HL-60 (cell line): ENCODE results near the gene AGBL2.

Experiments
- GABPA ChIP-seq: IDR thresholded peaks from 2 replicates; pipeline ENCODE4 v1.6.1; 2012; ENCODE audit warnings: low read depth
- POLR2AphosphoS5 ChIP-seq: IDR thresholded peaks from 2 replicates; pipeline ENCODE4 v1.6.1; 2012; ENCODE audit warnings: low read depth
- REST ChIP-seq: IDR thresholded peaks from 2 replicates; pipeline ENCODE4 v1.6.1; 2012; ENCODE audit warnings: low read depth; ENCODE audit not compliant: insufficient replicate concordance
- TF ChIP-seq, protein P1 (sequence below): IDR thresholded peaks from one replicate; pipeline ENCODE4 v1.5.1; 2011; ENCODE audit warnings: low read length, control low read depth, inconsistent platforms; ENCODE audit not compliant: insufficient read depth

GRCh38 chr11:47711225-47711624 lies 3.9 kb downstream of the AGBL2 start:
- TF ChIP-seq, protein P1, sequence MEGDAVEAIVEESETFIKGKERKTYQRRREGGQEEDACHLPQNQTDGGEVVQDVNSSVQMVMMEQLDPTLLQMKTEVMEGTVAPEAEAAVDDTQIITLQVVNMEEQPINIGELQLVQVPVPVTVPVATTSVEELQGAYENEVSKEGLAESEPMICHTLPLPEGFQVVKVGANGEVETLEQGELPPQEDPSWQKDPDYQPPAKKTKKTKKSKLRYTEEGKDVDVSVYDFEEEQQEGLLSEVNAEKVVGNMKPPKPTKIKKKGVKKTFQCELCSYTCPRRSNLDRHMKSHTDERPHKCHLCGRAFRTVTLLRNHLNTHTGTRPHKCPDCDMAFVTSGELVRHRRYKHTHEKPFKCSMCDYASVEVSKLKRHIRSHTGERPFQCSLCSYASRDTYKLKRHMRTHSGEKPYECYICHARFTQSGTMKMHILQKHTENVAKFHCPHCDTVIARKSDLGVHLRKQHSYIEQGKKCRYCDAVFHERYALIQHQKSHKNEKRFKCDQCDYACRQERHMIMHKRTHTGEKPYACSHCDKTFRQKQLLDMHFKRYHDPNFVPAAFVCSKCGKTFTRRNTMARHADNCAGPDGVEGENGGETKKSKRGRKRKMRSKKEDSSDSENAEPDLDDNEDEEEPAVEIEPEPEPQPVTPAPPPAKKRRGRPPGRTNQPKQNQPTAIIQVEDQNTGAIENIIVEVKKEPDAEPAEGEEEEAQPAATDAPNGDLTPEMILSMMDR, result no peak
- TF ChIP-seq REST, result no peak
- no peak for TF ChIP-seq POLR2AphosphoS5
- TF ChIP-seq GABPA, result no peak
